ENCODE data around the gene ZNF132.

The ZNF132 gene

DNA sequence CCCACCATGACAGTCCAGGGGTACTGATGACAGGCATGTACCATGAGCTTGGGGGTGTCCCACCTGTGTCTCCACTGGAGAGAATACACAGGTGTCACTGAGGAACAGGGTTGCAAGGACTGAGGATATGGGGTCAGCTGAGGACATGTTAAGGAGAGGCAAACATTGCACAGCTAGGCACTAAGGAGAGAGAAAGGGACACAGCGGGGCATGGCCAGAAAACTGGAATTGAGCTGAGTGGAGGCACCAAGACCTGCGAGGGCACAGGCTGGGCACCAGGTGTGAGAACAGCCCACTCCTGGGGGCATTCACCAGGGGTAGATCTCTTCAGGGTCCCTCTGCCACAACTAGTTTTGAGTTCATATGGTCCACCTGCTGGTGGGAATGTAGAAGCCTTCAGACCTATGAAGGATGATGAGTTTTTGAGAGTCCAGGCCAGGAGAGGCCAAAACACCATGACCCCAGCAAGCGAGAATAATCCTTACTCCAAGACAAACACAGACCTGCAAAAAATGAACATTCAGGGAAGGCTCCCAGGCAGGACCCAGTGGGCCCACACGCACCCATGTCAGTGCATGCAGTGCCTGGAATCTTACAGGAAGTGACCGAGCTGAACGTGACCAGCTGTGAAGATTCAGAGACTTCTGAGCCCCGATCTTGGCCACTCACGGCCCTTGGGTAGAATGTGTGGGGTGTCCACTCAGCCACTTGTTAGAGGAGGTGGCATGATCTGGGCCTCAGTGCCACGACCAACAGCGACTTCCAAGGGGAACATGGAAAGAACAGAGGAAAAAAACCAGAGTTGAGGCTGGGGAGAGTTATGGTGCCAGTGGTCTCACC is 32.9 kb downstream of the ZNF132 start:
- DNase-seq, result peak in 1 of 3 experiments; percentile 22

DNA sequence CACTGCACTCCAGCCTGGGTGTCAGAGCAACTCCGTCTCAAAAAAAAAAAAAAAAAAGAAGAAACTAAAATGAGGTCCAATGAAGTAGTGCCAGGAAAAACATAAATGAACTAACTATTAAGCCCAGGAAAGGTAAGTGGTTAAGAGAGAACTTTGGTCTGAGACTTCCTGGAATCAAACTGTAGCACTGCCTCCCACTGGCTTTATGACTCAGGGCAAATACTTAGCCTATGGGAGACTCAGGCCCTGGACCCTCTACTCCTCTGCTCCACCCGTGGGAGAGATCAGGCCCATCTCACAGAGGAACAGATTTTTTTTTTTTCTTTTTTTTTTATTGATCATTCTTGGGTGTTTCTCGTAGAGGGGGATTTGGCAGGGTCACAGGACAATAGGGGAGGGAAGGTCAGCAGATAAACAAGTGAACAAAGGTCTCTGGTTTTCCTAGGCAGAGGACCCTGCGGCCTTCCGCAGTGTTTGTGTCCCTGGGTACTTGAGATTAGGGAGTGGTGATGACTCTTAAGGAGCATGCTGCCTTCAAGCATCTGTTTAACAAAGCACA is 36.0 kb downstream of the ZNF132 start:
- peak in 1 of 3 experiments; percentile 35 for DNase-seq

DNA sequence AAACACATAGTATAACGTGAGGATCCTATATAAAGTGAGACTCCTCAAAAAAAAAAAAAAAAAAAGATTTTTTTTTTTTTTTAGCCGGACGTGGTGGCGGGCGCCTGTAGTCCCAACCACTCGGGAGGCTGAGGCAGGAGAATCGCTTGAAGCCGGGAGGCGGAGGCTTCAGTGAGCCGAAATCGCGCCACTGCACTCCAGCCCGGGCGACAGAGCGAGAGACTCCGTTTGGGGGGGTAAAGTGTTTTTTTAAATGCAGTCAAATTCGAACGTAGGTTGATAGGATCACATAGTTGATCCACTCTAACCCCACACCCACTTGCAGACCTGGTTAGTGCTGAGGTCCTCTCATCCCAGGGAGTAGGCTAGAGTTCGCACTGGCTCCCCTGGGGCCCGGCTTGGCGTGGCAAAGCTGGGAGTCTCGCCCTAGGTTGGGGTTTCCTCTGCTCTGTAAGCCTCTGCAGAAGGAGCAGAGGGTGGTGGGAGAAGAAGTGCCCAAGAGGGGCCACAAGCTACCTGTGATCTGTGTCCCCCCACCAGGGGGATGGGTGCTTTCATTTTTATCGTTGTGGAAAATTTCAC is 38.0 kb downstream of the ZNF132 start:
- DNase-seq, result no peak

DNA sequence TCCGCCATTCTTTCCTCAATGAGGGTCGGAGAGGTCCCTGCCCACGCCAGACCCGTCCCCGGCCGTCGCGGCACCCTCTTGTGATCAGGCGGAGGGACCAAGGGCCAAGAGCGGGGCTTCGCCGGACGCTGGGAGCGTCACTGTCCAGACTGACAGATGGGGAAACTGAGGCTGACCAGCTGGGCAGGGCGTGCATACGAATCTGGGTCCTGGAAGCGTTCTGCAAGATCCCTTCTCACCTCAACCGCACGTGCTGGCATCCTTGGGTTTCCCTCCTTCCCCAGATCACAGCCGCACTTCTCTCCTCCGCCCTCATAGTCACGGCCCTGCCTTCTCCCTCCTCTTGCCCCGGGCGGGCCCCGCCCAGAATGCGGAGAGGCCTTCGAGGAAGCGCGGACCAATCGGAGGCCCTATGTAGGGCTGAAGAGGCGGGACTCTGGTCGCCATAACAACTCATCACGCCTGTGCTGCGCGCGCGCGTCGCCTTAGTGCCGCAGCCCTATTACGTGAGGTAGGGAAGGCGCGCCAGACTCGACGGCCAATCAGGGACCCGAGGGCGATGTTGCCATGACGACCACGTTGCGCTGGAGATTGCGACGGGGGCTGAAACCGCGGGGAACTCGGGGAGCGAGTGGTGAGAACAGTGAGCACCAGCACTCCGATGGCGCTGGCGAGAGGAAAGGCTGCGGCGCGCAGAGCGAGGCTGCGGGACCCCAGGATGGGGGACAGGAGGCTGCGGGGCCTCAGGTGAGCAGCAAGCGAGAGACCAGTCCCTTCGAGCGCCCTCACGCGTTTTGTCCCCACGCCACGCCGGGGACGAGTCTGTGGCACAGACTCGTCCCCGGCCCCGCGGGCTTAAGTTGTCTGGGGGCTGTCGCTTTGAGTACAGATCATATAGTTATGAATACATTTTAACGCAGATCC is 38.8 kb downstream of the ZNF132 start:
- DNase-seq, result peak; percentile 99 to 100 (median 99)

DNA sequence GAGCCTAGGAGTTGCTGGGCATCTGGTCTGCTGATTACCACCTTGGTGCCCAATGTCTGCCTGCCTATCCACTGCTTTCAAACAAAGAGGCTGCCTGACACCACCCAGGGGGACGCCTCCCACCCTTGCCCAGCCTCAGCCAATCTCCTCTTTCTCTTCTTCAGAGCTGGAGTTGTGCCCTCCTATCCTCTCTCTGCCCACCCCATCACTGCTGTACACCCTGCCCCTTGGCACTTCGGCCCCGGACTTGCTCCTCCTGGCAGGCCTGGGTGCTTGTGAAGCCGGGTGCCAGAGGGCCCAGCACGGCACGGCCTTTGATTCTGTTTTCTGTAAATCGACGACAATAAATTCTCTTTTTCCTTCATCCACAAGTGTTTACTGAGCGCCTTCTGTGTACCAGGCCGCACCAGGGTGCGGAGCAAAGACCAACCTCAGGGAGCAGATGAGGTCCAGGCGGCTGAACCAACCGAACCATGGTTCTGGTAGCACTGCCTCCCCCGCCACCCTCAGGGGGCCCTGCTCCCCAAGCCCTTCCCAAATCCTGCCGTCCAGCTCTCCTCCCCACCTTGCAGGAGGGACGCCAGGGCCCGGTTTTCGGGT is 39.5 kb downstream of the ZNF132 start:
- DNase-seq, result peak in 2 of 3 experiments; percentile 69 to 83

DNA sequence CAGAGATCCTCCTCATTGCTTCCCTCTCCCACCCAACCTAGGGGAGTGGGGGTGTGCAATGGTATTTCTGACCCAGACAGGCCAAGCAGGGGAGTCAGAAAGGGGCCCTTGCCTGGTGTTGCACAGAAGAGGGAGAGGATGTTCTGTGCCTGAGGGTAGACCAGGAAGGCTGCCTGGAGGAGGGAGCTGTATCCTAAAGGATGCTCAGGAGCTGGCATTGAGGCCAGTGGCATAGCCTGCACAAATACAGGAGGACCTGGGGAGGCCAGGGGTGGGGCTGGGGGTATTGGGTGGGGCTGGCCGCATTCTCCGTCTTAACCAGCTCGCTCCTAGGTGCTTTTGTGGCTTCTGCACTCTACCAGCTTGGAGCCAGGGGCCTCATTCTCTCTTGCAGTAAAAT is 40.0 kb downstream of the ZNF132 start:
- DNase-seq, result no peak

DNA sequence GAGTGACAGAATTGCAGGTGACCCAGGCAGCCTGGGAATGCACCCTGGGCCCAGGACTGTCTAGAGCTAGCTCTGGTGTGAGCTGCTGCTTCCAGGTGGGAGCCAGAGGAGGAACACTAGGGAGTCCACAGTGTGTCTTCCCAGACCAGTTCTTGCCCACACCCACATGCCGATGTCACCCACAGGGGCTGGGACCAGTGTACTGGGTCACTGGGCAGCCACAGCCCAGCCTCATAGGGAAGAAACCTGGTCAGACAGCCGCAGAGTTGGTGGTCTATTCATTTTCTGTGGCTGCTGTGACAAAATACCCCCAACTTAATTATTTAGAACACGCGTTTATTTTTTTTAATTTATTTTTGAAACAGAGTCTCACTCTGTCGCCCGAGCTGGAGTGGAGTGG is 41.4 kb downstream of the ZNF132 start:
- DNase-seq, result no peak

DNA sequence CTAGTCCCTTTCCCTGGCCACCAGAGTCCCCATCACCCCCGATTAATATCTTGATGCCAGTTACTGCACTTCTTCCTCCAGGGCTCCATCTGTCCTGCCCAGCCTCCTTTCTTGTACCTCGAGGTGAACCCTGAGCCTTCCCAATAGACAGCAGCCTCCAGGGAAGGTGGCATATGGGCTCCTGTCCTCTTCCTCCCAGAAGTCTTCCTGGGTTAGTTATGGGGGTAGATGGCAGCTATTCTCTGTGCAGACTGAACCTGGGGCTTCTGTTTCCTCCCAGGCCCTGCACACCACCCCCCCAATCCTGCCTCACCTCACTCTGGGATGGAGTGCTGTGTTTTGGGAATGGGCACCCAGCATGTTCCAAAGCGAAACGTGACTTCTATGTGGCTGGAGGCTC is 41.9 kb downstream of the ZNF132 start:
- no peak for DNase-seq

DNA sequence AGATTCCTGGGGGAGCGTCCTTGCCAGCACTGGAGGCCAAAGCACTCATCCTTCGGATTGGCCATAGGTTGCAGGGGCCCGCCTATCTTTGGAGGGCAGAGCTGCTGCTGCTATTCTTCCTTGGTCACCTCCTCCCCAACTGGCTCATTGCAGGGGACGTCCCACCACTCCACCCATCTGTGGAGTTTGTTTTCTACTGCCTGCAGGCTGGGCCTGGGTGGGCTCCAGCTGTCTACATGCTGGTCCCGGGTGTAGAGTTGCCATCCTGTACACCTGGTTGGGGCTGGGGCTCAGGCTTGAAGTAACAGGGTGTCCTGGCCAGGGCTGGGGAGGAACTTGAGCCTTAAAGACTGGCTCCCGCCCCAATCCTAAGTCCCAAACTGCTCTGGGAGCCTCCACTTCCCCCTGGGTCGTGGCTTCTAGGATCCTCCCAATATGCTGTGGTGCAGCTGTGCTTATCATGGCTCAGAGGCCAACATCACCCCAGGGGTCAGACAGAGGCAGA is 42.4 kb downstream of the ZNF132 start:
- no peak for DNase-seq

DNA sequence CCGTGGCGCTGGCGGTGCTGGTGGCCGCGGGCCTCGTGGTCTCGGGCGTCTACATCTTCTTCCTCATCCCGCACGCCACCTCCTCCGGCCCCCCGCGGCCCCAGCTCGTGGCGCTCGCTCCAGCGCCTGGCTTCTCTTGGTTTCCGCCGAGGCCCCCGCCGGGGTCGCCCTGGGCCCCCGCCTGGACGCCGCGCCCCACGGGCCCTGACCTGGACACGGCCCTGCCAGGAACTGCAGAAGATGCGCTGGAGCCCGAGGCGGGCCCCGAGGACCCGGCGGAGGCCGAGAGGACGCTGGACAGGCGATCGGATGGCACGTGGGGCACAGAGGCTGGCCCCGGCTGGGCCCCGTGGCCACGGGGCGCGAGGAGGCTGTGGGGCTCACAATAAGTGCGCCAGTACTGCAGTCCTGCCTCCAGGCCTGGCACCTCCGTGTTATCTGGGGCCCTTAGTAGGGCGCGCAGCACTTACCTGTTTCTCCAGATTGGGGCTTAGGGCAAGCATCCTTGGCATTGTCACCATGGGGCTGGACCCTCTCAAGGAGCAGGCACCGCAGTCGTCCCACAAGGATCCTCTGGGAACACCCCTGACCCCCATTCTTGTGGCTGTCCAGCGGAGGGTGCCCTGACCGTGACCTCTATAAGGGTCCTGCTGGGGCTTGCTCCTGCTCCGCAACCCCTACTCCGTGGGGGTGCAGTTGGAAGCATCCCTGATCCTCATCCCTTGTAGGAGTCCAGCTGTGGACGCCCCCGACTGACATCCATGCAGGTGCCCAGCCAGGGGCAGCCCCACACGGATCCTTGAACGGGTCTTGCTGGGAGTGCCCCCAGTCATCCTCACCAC is 43.0 kb downstream of the ZNF132 start:
- no peak for DNase-seq

DNA sequence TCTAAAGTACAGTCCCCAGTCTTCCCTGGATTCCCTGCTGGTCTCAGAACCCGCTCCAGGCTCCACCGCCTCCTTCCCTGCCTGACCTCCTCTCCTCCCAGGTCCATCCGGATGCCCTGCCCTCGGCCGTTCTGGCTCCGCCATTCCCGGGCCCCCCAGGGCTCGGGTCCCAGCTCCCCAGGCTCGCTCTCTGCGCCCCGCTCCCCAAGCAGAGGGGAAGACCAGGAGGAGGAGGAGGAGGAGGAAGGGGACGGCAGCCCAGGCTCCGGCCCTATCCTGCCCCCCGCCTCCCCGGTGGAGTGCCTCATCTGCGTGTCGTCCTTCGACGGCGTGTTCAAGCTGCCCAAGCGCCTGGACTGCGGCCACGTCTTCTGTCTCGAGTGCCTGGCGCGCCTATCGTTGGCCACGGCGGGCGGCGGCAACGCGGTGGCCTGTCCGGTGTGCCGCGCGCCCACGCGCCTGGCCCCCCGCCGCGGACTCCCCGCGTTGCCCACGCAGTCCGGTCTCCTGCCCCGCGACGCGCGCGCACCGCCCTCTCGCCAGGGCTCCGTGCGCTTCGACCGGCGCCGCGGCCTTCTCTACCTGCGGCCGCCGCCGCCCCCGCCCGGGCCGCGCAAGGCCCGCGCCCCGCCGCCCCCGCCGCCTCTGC is 43.9 kb downstream of the ZNF132 start:
- DNase-seq, result no peak

DNA sequence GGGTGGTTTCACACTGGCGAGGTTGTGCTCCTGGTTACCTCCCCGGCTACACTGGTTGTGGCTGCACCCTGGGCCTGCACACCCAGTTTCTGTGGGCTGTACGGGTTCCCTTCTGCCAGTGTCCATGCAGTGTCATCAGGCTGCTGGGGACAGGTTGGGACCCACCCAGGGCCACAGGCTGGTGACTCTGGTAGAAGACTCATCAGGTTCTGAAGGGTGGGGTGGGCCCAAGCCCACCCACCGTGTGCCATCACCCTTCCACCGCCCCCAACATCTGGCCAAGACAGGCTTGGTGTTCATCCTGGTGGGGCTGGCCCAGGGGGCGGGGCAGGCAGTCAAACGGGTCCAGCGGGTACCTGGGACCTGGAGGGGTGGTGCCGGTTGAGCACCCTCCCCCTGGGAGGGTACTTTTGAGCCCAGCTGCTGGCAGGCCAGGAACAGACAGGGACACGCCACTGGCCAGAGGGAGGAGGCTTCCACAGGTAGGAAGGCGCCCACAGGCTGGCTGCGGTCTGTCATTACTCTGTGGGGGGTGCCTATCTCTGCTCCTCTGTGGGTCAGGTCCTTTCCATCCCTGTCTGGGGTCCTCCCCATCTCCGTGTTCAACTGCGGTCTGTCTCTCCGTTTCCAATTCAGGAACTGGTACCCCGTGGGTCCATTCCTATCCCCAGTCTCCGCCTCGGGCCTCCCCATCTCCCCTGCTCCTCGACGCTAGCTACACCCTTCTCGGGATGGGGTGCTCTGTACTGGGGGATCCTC is 44.6 kb downstream of the ZNF132 start, which contains the start of gene RNF225:
RNF225 (plus strand) TSS at position 437 of the 759 bp plus-strand sequence. CDS start 434 bp downstream, outside the sequence.
- DNase-seq, result no peak

DNA sequence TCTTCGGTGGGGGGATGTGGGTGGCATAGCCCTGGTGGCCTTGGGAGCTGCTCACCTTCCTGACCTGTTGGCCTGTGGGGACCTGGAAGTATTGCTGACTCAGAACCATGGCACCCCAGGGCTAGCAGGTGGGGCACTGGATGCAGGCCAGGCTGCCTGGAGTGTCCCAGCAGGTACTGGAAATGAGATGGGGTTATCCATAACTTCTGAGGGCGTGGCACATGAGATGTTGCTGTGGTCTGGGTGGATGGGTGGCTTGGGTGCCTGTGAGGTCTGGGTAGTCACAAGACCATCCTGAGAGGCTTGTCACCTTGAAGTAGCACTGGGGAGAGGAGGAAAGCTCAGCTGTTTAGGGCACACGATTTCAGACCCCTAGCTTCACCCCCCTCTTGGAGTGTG is 45.1 kb downstream of the ZNF132 start:
- DNase-seq, result no peak

DNA sequence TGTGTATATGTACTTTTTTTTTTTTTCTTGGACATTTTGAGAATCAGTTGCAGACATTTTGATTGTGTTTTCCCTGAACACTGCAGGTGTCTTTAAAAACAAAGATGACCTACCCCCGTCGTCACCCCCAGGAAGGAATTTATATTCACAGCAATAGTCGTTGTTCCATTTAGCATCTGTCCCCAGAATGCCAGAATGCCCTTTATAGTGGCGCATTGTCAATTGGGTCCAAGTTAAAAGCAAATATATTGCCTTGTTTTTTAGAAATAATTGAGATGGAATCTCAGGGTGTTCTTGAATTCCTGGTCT is 46.3 kb downstream of the ZNF132 start:
- no peak for DNase-seq

DNA sequence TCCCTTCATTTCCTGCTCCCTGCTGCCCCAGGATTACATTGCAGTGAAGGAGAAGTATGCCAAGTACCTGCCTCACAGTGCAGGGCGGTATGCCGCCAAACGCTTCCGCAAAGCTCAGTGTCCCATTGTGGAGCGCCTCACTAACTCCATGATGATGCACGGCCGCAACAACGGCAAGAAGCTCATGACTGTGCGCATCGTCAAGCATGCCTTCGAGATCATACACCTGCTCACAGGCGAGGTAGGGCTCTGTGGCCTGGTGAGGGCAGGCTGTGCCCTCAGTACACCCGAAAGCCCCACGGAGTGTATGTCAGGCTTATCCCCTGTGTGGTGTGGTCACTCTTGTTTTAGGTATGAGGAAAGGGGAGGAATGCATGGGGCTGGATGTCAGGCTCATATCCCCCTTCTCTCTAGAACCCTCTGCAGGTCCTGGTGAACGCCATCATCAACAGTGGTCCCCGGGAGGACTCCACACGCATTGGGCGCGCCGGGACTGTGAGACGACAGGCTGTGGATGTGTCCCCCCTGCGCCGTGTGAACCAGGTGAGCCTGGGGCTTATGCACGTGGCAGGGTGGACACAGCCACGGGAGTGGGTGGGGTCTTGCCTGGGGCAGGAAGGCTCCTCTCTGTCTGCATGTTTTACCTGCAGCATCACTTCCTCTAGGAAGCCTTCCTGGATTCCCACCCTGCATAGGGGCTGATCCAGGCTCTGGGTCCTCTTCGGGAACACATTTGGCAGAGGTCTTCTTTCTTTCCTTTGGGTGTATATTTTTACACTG is 46.8 kb downstream of the ZNF132 start:
- DNase-seq, result peak in 1 of 3 experiments; percentile 29

DNA sequence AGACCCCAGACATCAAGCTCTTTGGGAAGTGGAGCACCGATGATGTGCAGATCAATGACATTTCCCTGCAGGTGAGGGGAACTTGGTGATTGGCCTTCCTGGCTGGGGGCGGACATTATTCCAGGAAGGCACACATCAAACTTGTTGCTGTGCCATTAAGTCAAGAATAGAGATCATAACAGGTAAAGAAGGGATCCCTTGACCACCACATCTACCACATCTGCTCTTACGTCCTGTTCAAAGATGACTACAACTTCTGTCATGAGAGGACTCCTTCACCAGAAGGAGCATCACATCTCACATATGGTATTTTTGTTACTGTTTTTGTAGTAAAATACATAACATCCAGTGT is 51.8 kb downstream of the ZNF132 start:
- DNase-seq, result no peak

DNA sequence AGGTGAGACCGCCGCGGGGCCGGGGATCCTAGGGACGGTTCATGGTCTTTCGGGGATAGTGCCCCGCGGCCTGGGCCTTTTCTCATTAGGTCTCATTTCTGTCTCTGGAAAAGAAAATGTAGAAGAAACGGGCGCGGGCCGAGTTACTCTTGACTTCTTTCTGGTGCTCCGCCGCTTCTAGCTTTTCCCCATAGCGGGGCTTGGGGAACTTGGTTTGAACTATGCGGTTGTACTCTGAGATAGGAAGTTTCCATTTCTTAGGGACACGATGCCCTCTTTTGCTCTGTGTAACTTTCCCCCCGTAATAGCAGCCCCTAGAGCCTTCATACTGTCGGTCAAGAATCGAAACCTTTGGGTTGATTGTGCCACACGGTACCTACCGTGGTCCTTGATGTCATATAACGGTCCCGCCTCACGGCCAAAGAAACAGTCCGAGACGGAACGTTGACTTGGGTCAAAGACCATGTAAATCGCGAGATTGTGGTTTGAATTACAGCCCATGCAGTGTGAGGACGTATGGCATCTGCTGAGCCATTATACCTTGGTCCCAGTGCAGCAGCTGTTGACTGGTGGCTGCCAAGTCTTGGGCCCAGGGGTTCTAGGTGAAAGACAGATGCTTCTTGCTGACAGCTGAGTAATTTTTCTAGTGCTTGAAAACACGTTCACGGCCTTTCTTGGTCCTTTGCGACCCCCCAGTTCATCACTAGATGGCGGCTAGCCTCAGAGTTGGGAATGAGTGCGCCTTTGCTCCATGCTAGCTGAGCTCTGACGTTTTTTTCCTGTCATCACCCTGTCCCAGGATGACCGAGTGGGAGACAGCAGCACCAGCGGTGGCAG is 52.4 kb downstream of the ZNF132 start:
- no peak for DNase-seq

DNA sequence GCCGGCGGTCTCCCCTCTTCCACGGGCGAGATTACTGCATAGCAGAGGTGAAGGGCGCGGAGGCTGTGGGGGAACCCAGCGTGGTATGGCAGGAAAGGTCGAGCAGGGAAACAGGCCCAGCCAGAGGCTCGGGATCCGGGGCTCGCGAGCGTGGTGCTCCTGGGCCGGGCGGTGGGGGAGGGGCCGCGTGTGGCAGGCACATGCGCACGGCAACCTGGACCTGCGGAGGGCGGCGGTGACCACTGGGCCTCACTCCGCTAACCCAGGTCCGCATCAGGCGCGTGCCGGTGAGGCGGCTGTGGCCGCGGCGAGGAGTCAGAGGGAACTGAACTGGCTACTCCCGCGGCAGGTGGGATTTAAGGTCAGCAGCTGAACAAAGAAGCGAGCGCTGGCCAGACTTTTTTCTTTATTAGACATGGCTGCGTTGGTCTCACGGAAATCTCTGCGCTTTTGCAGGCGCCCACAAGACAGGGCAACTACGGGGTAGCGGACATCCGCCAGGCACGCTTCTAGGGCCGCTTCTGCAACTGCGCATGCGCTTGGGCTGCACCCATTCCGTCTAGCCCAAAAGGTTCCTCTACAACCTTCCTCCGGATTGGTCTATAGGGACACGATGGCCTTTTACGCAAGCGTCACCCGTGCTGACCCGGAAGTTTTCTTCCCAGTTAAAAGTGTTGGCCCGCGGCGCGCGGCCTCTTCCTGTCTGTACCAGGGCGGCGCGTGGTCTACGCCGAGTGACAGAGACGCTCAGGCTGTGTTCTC is 53.2 kb downstream of the ZNF132 start, which contains the start of gene RPS5:
RPS5 (plus strand) TSS at position 694 of the 762 bp plus-strand sequence. CDS start 869 bp downstream, outside the sequence.
- peak; percentile 92 to 98 (median 98) for DNase-seq
